AG04449 (cell line): Measurements from ENCODE around the gene SENP2.
"Not testable (repeated sequence)": the region's sequence is repeated elsewhere in the genome, so short reads cannot be mapped to it uniquely, and the experiment has no call there.

Experiments
- CTCF ChIA-PET: fragments of 350-600 bp; formaldehyde crosslinking; extraction: SDS; loops from one replicate; lab custom pipeline; 2021; ENCODE audit warnings: antibody characterized with exemption; lab: Yijun Ruan, JAX
- POLR2A ChIA-PET: fragments of 400-600, 350-600 bp; formaldehyde crosslinking; extraction: SDS; loops from one replicate; lab custom pipeline; 2020; ENCODE audit warnings: antibody characterized with exemption, inconsistent platforms; lab: Yijun Ruan, JAX
- DNase-seq: peaks from one replicate; pipeline ENCODE4 v3.0.0-alpha.2; 2010; ENCODE audit warnings: low read depth, low spot score
- H3K4me3 ChIP-seq: 2 replicates; pipeline ENCODE4 v1.5.1; 2011; ENCODE audit warnings: low read depth, mild to moderate bottlenecking, control low read depth, low read length
- TF ChIP-seq, protein P1 (sequence below): IDR thresholded peaks from one replicate; pipeline ENCODE4 v1.5.1; 2011; ENCODE audit warnings: mild to moderate bottlenecking, moderate library complexity, low read length, control low read depth, inconsistent platforms; ENCODE audit not compliant: insufficient read depth; ENCODE audit errors: missing control alignments

The SENP2 gene

GRCh38 chr3:185559706-185560090 is 26.4 kb upstream of the SENP2 start:
- TF ChIP-seq, protein P1, sequence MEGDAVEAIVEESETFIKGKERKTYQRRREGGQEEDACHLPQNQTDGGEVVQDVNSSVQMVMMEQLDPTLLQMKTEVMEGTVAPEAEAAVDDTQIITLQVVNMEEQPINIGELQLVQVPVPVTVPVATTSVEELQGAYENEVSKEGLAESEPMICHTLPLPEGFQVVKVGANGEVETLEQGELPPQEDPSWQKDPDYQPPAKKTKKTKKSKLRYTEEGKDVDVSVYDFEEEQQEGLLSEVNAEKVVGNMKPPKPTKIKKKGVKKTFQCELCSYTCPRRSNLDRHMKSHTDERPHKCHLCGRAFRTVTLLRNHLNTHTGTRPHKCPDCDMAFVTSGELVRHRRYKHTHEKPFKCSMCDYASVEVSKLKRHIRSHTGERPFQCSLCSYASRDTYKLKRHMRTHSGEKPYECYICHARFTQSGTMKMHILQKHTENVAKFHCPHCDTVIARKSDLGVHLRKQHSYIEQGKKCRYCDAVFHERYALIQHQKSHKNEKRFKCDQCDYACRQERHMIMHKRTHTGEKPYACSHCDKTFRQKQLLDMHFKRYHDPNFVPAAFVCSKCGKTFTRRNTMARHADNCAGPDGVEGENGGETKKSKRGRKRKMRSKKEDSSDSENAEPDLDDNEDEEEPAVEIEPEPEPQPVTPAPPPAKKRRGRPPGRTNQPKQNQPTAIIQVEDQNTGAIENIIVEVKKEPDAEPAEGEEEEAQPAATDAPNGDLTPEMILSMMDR = no peak
- DNase-seq = no peak
- ChIA-PET CTCF (interaction anchor here (0.6 to 5.3 kb wide), 24 partner anchors 12 to 752 kb away, joined by 3 to 54 read pairs (median 4); partner anchors contain the start of gene SENP2), POLR2A (no interaction called here)
- H3K4me3 ChIP-seq = no peak overlapping the region

- no peak for DNase-seq
- TF ChIP-seq, protein P1 = no peak
- POLR2A ChIA-PET = no interaction called here
- H3K4me3 ChIP-seq = no peak overlapping the region
- CTCF ChIA-PET = interaction anchor here (0.9 to 5.3 kb wide), 6 partner anchors 12 to 101 kb away, joined by 3 to 54 read pairs (median 28); no protein-coding TSS in a partner anchor
These were observed 25.4 kb upstream of the SENP2 start for GRCh38 chr3:185560676-185561075.

DNA sequence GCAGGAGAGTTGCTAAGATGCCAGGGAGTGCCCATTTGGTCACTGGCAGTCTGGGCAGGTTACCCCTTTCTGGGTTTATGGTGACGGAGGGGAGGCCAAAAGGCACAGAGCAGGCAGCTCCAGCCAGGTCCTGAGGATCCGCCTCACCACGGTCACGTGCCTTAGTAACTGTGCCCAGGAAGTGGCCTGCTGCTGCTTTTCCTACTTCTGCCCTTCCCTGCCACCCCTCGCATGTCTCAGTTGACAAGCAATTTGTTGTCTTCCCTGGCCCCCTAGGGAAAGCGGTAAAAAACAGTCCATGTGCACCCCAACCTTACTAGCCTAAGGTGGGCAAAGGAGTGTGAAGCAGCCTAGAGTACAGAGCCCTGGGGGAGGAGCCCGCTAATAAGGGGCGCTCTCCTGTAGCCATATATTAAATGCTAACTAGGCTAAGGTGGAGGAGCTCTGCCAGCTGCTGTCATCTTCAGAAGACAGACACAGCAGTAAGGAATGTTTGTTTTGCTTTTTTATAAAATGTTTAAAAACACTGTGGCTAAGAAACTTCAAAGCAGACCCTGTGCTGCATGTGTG is 24.6 kb upstream of the SENP2 start:
- POLR2A ChIA-PET = no interaction called here
- H3K4me3 ChIP-seq = no peak overlapping the region
- TF ChIP-seq, protein P1 = no peak
- CTCF ChIA-PET = interaction anchor here (4.5 to 5.3 kb wide), 2 partner anchors 11 to 15 kb away, joined by 32 to 53 read pairs; no protein-coding TSS in a partner anchor
- no peak for DNase-seq

DNA sequence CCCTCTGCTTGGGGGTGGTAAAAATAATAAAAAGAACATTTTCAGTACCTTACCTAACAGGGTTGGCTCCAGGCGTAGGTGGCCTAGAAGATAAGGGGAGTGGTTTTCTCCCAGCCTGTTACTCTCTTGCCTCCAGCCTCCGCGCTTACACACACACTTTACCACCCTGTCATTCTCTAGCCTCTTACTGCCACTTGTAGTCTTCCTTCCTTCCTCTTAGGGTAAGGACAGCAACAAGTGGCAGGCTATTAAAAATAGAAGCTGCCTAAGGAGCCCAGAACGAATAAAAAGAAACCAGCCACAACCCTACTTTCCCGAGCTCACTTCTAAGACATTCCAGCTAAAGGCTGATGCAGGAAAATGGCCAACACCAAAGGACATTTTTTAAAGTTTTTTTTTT is 24.1 kb upstream of the SENP2 start:
- CTCF ChIA-PET = interaction anchor here (4.5 to 5.3 kb wide), 2 partner anchors 11 to 14 kb away, joined by 32 to 53 read pairs; no protein-coding TSS in a partner anchor
- no peak overlapping the region for H3K4me3 ChIP-seq
- no peak for DNase-seq
- TF ChIP-seq, protein P1 = no peak
- POLR2A ChIA-PET = no interaction called here

- DNase-seq = no peak
- no peak overlapping the region for H3K4me3 ChIP-seq
- POLR2A ChIA-PET = no interaction called here
- TF ChIP-seq, protein P1 = no peak
- CTCF ChIA-PET = interaction anchor here (1.8 to 6.9 kb wide), 5 partner anchors 12 to 212 kb away, joined by 5 to 72 read pairs (median 32); partner anchors contain the start of gene SENP2
These were observed 13.9 kb upstream of the SENP2 start for GRCh38 chr3:185572183-185572582.

DNA sequence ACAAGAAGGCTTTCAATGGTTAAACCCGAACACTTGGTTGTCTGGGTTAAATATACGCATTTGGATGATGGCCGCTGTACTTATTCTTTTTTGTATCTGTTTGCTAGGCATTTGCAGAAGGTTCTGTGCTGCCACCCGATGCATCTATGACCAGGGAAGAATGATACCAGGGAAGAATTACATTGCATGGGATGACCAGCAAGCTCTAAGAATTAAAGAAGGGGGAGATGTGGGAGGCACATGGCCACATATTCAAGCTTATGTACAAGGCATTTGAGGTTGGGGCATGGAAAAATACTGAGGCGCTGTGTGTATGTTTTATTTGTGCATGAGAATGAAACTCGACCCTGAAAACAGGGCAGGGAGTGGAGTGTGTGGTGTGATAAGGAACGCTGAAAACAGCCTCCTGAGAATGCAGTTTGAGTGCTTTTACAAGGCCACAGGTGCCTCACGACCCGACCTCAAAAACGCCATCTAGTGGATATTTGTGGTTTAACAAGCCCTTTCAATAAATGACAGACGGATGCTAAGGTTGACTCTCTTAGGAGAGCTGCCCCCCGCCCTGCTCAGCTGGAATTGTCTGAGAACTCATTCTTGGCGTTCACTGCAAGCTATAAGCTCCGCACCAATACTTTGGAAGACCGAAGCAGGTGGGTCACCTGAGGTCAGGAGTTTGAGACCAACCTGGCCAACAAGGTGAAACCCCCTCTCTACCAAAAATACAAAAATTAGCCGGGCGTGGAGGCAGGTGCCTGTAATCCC is 10.8 kb upstream of the SENP2 start:
- POLR2A ChIA-PET, H3K4me3 ChIP-seq, DNase-seq: not testable (repeated sequence)
- CTCF ChIA-PET = interaction anchor here (0.6 to 6.9 kb wide), 22 partner anchors 10 to 221 kb away, joined by 3 to 72 read pairs (median 4); partner anchors contain the start of gene SENP2
